ENCODE data around the gene P2RY6.

DNA sequence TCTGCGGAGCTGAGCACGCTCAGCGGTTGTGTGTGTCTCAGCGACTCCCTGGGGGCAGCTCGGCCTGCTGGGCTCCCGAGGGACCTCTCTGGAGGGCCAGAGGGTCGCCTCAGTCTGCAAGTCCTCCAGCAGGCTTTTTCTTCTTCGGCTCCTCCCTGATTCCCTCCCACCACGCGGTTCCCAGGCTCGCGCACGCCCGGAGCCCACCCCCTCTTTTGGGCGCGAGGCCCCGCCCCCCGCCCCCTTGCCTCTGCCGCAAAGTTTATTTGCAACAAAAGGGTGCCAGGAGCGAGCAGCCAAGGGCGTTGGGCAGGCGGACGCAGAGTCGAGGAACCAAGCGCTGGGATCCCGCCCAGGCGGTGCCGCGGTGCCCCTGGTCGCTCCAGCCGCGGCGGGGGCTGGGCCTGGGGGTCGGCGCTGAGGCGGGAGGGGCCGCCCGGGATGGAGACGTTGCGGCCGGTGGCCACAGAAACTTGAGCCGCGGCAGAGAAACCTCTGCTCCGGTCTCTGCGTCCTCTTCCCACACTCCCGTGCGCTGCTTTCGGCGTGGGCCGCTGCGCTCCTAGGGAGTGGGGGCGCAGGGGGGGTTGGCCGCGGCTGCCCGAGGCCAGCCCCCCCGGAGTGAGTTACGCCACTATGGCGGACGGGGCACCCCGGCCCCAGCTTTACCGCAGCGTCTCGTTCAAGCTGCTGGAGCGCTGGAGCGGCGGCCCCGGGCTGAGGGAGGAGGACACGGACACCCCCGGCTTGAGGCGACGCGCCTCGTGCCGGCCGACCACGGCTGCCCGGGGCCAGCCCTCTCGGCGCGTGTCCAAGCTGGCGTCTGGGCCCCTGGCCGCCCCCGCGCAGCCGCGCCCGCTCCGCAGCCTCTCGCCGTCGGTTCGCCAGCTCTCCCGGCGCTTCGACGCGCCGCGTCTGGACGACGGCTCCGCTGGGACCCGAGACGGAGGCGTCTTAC lies 36.1 kb downstream of the P2RY6 start, which contains the start of gene ARHGEF17:
- no peak; the same call in 1 of the 2 replicates for TF ChIP-seq TAF1 (IDR thresholded peaks at IDR 0.05; ENCODE audit: low read depth, low read length)
- TF ChIP-seq CREB1 (IDR thresholded peaks at IDR 0.05) = no peak
- no peak; the same call in none of the 2 replicates for TF ChIP-seq POLR2AphosphoS5 (IDR thresholded peaks at IDR 0.05; ENCODE audit: low read depth, low read length)
- TF ChIP-seq, protein P1, sequence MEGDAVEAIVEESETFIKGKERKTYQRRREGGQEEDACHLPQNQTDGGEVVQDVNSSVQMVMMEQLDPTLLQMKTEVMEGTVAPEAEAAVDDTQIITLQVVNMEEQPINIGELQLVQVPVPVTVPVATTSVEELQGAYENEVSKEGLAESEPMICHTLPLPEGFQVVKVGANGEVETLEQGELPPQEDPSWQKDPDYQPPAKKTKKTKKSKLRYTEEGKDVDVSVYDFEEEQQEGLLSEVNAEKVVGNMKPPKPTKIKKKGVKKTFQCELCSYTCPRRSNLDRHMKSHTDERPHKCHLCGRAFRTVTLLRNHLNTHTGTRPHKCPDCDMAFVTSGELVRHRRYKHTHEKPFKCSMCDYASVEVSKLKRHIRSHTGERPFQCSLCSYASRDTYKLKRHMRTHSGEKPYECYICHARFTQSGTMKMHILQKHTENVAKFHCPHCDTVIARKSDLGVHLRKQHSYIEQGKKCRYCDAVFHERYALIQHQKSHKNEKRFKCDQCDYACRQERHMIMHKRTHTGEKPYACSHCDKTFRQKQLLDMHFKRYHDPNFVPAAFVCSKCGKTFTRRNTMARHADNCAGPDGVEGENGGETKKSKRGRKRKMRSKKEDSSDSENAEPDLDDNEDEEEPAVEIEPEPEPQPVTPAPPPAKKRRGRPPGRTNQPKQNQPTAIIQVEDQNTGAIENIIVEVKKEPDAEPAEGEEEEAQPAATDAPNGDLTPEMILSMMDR (IDR thresholded peaks at IDR 0.05; ENCODE audit: control extremely low read depth in 1 of 3, insufficient read depth in 1 of 3, low read depth in 1 of 3, low read length in 3 of 3) = no peak
- TF ChIP-seq ZNF274 (IDR thresholded peaks at IDR 0.05; ENCODE audit: borderline replicate concordance, extremely low read depth, low read length) = no peak

Measured in H1 (cell line).